Natural killer cell (primary cell): ENCODE results near the gene TLL1. TPM values are rescaled to one million over a fixed set of nuclear protein-coding genes. Genes with fewer than 3 reads are reported as not detected.

ENCODE experiments used
- ATAC-seq, 3 donors: fragments of 150-1000 bp in 2 of 3; fragments of 200-7000 bp in 1 of 3; cut with Tn5 transposase; 1 replicate in 1 of 3; 2 replicates in 2 of 3; pipeline ENCODE4 v1.10.0; 2021; ENCODE audit warnings: mild to moderate bottlenecking in 2 of 3, moderate library complexity in 2 of 3
- DNase-seq, 2 donors: peaks; one replicate each; pipeline versions ENCODE4 v3.0.0 to v3.0.0-alpha.2; 2013 to 2021; ENCODE audit warnings: mixed read lengths in 1 of 2
- H3K27ac ChIP-seq: one replicate; pipeline ENCODE4 v1.5.1; 2013; ENCODE audit warnings: mild to moderate bottlenecking, low read length
- H3K27me3 ChIP-seq: one replicate; pipeline ENCODE4 v1.6.1; 2013; ENCODE audit warnings: low read length; ENCODE audit not compliant: control insufficient read depth, insufficient read depth
- H3K36me3 ChIP-seq: one replicate; pipeline ENCODE4 v1.6.1; 2013; ENCODE audit warnings: low read length; ENCODE audit not compliant: control insufficient read depth, insufficient read depth
- H3K4me1 ChIP-seq: one replicate; pipeline ENCODE4 v1.6.1; 2013; ENCODE audit warnings: low read length; ENCODE audit not compliant: control insufficient read depth, insufficient read depth
- H3K4me3 ChIP-seq: one replicate; pipeline ENCODE4 v1.5.1; 2013; ENCODE audit warnings: low read length
- H3K9me3 ChIP-seq: one replicate; pipeline ENCODE4 v1.6.1; 2013; ENCODE audit warnings: low read length; ENCODE audit not compliant: control insufficient read depth, insufficient read depth
- H3K27ac Mint-ChIP-seq, 2 donors: one replicate each; pipeline ENCODE4 v1.8.0; 2022; ENCODE audit warnings: mild to moderate bottlenecking in 2 of 2, mixed read lengths in 2 of 2, moderate library complexity in 1 of 2
- H3K27me3 Mint-ChIP-seq, 2 donors: one replicate each; pipeline ENCODE4 v1.8.0; 2022; ENCODE audit warnings: low read depth in 2 of 2, mixed read lengths in 2 of 2
- H3K36me3 Mint-ChIP-seq: one replicate; pipeline ENCODE4 v1.8.0; 2022; ENCODE audit warnings: mixed read lengths
- H3K4me1 Mint-ChIP-seq, 2 donors: one replicate each; pipeline ENCODE4 v1.8.0; 2022; ENCODE audit warnings: mixed read lengths in 2 of 2
- H3K4me3 Mint-ChIP-seq: one replicate; pipeline ENCODE4 v1.8.0; 2022; ENCODE audit warnings: mild to moderate bottlenecking, moderate library complexity, mixed read lengths
- H3K9me3 Mint-ChIP-seq, 2 donors: one replicate each; pipeline ENCODE4 v1.8.0; 2022; ENCODE audit warnings: mixed read lengths in 2 of 2
- WGBS: methylation state at CpG from one replicate; pipeline ENCODE4 v1.1.7; 2013; ENCODE audit warnings: missing lambda C conversion rate; ENCODE audit not compliant: insufficient coverage; 5-methylcytosine and 5-hydroxymethylcytosine counted together
- intact Hi-C: fragments of 100-400 bp; cut with micrococcal nuclease; formaldehyde crosslinking; loops from one replicate; pipeline ENCODE4 v1.14.2; 2022
- total RNA-seq, 4 donors: library from RNA; stranded (reverse); fragments of 120-200 nt in 1 of 4; gene quantifications; one replicate each; pipeline versions ENCODE4 v1.2.3 to v1.2.4, GENCODE V29; 2013 to 2022
- TF ChIP-seq, protein P1 (sequence below): fragments of 200-600 bp; IDR thresholded peaks from one replicate; pipeline ENCODE4 v1.8.0; 2022; ENCODE audit warnings: antibody characterized with exemption

Gene TLL1
- total RNA-seq, 3 donors from 2014 or later (not counting 1 experiment from before 2014, with no cell fraction given): not detected

- TF ChIP-seq, protein P1, sequence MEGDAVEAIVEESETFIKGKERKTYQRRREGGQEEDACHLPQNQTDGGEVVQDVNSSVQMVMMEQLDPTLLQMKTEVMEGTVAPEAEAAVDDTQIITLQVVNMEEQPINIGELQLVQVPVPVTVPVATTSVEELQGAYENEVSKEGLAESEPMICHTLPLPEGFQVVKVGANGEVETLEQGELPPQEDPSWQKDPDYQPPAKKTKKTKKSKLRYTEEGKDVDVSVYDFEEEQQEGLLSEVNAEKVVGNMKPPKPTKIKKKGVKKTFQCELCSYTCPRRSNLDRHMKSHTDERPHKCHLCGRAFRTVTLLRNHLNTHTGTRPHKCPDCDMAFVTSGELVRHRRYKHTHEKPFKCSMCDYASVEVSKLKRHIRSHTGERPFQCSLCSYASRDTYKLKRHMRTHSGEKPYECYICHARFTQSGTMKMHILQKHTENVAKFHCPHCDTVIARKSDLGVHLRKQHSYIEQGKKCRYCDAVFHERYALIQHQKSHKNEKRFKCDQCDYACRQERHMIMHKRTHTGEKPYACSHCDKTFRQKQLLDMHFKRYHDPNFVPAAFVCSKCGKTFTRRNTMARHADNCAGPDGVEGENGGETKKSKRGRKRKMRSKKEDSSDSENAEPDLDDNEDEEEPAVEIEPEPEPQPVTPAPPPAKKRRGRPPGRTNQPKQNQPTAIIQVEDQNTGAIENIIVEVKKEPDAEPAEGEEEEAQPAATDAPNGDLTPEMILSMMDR: no peak
- no peaks in the 10 kb centered on the region for H3K9me3 ChIP-seq
- DNase-seq (no peak), ATAC-seq (no peak)
- no peaks in the 10 kb centered on the region for H3K36me3 ChIP-seq
- Mint-ChIP-seq H3K27ac (no peak overlapping the region), H3K4me3 (no peak overlapping the region), H3K27me3 (no peaks in the 10 kb centered on the region), H3K36me3 (no peaks in the 10 kb centered on the region), H3K4me1 (no peaks in the 10 kb centered on the region), H3K9me3 (peaks cover 11 to 12% of the 10 kb centered on the region in 2 donors)
- WGBS: 80% methylated on average over 2 of the region's 2 CpGs
- H3K4me1 ChIP-seq: no peaks in the 10 kb centered on the region
- H3K27me3 ChIP-seq: no peaks in the 10 kb centered on the region
- intact Hi-C loops: no loop called here
- H3K27ac ChIP-seq: no peak overlapping the region
- H3K4me3 ChIP-seq: no peak overlapping the region
Measured at GRCh38 chr4:165828928-165829327, 44.1 kb upstream of the TLL1 start.

- Histone ChIP-seq H3K27ac (no peak overlapping the region), H3K36me3 (no peaks in the 10 kb centered on the region), H3K4me1 (no peaks in the 10 kb centered on the region), H3K4me3 (no peak overlapping the region), H3K9me3 (no peaks in the 10 kb centered on the region), H3K27me3 (no peaks in the 10 kb centered on the region)
- Mint-ChIP-seq H3K27me3 (no peaks in the 10 kb centered on the region), H3K27ac (no peak overlapping the region), H3K4me3 (no peak overlapping the region), H3K36me3 (no peaks in the 10 kb centered on the region), H3K4me1 (no peaks in the 10 kb centered on the region), H3K9me3 (peaks cover 7 to 15% of the 10 kb centered on the region in 2 donors)
- DNase-seq (no peak), ATAC-seq (no peak)
- WGBS: 100% methylated on average over 1 of the region's 2 CpGs
- intact Hi-C loops: no loop called here
- TF ChIP-seq, protein P1: no peak
Measured at GRCh38 chr4:165834116-165834515, 38.9 kb upstream of the TLL1 start.

DNA sequence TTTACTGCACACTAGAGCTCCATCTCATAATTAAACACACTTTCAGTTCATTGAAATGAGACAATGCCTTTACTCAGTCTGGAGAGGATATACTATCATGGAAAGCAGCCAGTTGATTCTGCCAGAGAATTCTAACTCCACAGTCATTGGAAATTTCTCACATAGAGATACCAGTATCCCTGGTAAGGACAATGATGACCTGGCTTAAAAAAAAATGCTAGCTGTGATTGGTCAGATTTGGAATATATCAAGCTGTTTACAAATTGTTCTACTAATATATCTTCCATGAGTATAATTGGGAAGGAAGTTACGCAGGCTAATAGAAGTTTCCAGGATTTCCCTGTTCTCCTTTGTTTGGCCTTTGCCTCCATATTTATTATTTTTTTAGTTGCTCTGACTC is 34.5 kb upstream of the TLL1 start:
- Histone ChIP-seq H3K36me3 (no peaks in the 10 kb centered on the region), H3K4me3 (no peak overlapping the region), H3K27ac (no peak overlapping the region), H3K9me3 (no peaks in the 10 kb centered on the region), H3K27me3 (no peaks in the 10 kb centered on the region), H3K4me1 (no peaks in the 10 kb centered on the region)
- Mint-ChIP-seq H3K9me3 (peaks cover 10 to 18% of the 10 kb centered on the region in 2 donors), H3K4me3 (no peak overlapping the region), H3K27ac (no peak overlapping the region), H3K27me3 (no peaks in the 10 kb centered on the region), H3K36me3 (no peaks in the 10 kb centered on the region), H3K4me1 (no peaks in the 10 kb centered on the region)
- intact Hi-C loops: no loop called here
- no CpG with 5 or more reads among the region's 1 CpG for WGBS
- ATAC-seq (no peak), DNase-seq (no peak)
- TF ChIP-seq, protein P1: no peak

DNA sequence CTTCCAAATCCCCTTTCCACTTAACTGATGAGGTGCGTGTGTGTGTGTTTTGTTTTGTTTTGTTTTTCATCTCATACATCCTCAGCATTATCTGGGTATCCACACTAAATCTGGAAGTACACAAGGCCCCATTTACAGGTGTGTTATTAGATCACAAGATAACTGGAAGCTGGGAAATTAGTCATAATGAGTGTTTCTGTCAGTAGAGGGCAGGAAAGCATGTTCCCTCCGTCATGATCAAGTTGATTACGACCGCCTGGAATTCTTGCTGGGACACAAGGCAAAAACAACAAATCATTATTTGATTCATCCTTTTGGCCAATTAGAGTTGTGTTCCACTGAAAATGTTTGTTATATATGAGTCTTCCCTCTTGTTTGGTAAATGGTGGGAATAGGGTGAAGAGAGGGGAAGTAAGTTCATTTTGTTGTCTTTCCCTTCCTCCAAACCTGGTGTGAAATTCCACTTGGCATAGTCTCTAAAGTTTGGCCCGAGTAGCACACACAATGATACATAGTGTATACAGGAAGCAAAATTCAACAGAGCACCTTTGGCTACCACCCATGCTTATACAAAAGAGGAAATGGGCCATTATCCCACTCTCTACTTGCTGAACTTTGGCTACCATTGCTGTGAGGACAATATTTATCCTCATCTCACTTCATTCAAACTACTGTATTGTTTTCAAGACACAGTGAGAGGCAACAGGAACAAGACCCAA is 33.3 kb upstream of the TLL1 start:
- intact Hi-C loops: no loop called here
- H3K4me3 ChIP-seq: no peak overlapping the region
- TF ChIP-seq, protein P1: no peak
- ATAC-seq (no peak), DNase-seq (no peak)
- H3K27me3 ChIP-seq: no peaks in the 10 kb centered on the region
- H3K36me3 ChIP-seq: no peaks in the 10 kb centered on the region
- no peaks in the 10 kb centered on the region for H3K4me1 ChIP-seq
- 79% methylated on average over 1 of the region's 5 CpGs for WGBS
- Mint-ChIP-seq H3K9me3 (peaks cover 6 to 16% of the 10 kb centered on the region in 2 donors), H3K36me3 (no peaks in the 10 kb centered on the region), H3K27me3 (no peaks in the 10 kb centered on the region), H3K4me3 (no peak overlapping the region), H3K4me1 (no peaks in the 10 kb centered on the region), H3K27ac (no peak overlapping the region)
- H3K9me3 ChIP-seq: no peaks in the 10 kb centered on the region
- H3K27ac ChIP-seq: no peak overlapping the region
